Astrocyte of the spinal cord (primary cell): ENCODE data around the gene KMT2E.
"Not testable (repeated sequence)": the region's sequence is repeated elsewhere in the genome, so short reads cannot be mapped to it uniquely, and the experiment has no call there.

Experiments
- DNase-seq: peaks from one replicate; pipeline ENCODE4 v3.0.0; 2011; ENCODE audit warnings: low read depth, low spot score
- H3K4me3 ChIP-seq: 2 replicates; pipeline ENCODE4 v1.5.1; 2011; ENCODE audit warnings: low read depth, mild to moderate bottlenecking, low read length, moderate library complexity
- in situ Hi-C: cut with HindIII; loops from 2 replicates; pipeline ENCODE4 v1.10.0; 2017; ENCODE audit warnings: low sequenced_read_pairs
- TF ChIP-seq, protein P1 (sequence below): IDR thresholded peaks from 2 replicates; pipeline ENCODE4 v1.5.1; 2012; ENCODE audit warnings: low read depth, mild to moderate bottlenecking, low read length, inconsistent platforms

The KMT2E gene

DNA sequence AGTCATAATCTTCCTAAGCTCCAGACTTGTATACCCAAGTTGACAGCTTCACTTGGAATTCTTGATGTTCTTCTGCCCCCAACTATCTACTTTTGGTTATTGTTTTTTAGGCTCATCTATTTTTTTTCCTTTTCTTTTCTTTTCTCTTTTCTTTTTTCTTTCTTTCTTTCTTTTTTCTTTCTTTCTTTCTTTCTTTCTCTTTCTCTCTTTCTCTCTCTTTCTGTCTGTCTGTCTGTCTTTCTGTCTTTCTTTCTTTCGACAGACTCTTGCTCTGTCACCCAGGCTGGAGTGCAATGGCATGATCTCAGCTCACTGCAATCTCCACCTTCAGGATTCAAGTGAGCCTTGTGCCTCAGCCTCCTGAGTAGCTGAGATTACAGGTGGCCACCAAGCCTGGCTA is 36.5 kb downstream of the KMT2E start:
- no peak overlapping the region for H3K4me3 ChIP-seq
- TF ChIP-seq, protein P1, sequence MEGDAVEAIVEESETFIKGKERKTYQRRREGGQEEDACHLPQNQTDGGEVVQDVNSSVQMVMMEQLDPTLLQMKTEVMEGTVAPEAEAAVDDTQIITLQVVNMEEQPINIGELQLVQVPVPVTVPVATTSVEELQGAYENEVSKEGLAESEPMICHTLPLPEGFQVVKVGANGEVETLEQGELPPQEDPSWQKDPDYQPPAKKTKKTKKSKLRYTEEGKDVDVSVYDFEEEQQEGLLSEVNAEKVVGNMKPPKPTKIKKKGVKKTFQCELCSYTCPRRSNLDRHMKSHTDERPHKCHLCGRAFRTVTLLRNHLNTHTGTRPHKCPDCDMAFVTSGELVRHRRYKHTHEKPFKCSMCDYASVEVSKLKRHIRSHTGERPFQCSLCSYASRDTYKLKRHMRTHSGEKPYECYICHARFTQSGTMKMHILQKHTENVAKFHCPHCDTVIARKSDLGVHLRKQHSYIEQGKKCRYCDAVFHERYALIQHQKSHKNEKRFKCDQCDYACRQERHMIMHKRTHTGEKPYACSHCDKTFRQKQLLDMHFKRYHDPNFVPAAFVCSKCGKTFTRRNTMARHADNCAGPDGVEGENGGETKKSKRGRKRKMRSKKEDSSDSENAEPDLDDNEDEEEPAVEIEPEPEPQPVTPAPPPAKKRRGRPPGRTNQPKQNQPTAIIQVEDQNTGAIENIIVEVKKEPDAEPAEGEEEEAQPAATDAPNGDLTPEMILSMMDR, result no peak
- in situ Hi-C loops, result no loop called here
- no peak for DNase-seq

DNA sequence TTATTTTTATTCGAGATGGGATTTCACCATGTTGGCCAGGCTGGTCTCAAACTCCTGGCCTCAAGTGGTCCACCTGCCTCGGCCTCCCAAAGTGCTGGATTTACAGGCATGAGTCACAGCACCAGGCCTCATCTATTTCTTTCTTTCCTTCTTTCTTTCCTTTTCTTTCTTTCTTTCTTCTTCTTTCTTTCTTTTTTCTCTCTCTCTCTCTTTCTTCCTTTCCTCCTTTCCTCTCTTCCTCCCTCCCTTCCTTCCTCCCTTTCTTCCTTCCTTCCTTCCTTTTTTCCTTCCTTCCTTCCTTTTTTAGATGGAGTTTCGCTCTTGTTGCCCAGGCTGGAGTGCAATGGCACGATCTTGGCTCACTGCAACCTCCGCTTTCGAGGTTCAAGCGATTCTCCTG is 36.9 kb downstream of the KMT2E start:
- H3K4me3 ChIP-seq, DNase-seq, in situ Hi-C loops: not testable (repeated sequence)

DNA sequence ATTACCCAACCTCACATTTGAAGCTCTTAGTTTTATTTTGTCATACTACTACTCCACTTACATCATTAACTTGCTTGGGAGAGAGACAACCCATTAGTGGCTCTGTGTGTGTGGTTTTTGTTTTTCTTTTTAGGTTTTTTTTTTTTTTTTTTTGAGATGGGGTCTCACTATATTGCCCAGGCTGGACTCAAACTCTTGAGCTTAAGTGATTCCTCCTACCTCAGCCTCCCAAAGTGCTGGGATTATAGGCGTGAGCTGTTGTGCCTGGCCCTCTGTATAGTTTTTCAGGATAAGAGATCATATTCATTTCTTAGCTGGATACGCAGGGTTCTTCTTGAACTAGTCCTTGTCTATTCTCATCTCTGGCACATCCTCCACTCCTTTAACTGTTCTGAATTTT is 41.1 kb downstream of the KMT2E start:
- in situ Hi-C loops, result no loop called here
- H3K4me3 ChIP-seq, result no peak overlapping the region
- TF ChIP-seq, protein P1, result no peak

DNA sequence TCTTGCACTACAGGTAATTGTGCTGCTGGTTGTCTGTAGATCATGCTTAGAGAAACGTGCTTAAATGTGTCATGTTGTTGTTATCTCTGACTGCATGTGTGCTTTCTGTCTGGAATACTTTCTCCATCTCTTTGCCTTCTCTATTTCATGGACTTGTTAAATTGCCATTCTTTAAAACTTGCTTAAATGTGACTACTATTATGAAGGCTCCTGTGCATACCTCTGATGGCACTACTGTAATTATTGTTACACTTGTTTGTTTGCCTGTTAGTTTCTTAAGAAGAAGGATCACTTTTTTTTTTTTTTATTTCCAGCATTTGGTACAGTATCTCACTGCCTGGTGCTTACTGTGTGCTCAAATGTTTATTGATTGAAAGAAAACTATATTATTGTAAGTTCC is 41.6 kb downstream of the KMT2E start:
- in situ Hi-C loops, result no loop called here
- no peak overlapping the region for H3K4me3 ChIP-seq
- TF ChIP-seq, protein P1, result no peak
- no peak for DNase-seq

More for the DNA sequence above, 41.1 kb downstream of the KMT2E start:
- no peak for DNase-seq

DNA sequence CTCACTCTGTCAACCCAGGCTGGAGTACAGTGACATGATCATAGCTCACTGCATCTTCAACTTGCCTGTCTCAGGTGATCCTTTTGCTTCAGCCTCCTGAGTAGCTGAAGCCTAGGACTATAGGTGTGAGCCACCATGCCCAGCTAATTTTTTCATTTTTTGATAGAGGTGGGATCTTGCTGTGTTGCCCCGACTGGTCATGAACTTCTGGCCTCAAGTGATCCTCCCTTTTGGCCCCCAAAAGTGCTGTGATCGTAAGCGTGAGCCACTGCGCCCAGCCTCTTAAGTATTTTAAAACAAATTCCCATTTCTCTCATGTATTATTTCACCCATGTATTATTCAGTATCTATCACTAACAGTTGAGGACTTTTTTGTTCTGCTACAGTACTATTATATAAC is 43.5 kb downstream of the KMT2E start:
- DNase-seq, result no peak
- no peak overlapping the region for H3K4me3 ChIP-seq
- TF ChIP-seq, protein P1, result no peak
- in situ Hi-C loops, result no loop called here

DNA sequence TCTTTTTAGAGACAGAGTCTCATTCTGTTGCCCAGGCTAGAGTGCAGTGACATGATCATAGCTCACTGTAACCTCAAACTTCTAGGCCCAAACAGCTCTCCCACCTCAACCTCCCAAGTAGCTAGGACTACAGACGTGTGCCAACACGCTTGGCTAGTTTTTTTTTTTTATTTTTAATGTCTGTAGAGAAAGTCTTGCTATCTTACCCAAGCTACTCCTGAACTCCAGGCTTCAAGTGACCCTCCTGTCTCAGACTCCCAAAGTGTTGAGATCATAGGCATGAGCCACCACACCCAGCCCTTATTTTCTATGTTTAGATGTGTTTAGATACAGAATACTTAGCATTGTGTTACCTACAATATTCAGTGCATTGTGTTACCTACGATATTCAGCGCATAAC is 46.4 kb downstream of the KMT2E start:
- H3K4me3 ChIP-seq, result no peak overlapping the region
- in situ Hi-C loops, result no loop called here
- TF ChIP-seq, protein P1, result no peak
- DNase-seq, result no peak

DNA sequence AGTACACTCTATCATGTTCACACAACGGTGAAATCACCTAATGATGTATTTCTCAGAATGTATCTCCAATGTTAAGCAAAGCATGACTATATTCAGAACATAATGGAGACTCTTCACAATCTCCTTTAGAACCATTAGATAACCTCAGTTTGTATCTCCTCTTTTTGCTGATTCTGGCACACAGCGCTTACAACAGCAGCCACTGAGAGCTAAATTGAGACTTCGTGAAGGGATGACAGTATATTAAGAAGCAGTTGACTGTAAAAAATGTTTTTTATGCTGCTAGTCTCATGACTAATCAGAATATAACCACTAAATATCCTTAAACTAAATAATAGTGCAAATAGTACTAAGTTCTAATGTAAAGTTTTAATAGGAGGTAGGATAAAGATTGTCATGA is 46.9 kb downstream of the KMT2E start:
- in situ Hi-C loops, result no loop called here
- no peak for DNase-seq
- TF ChIP-seq, protein P1, result no peak
- H3K4me3 ChIP-seq, result no peak overlapping the region
